GM10266 (cell line): ENCODE data around the gene ZNF385B.

Experiments used
- DNase-seq: peaks from one replicate; pipeline ENCODE4 v3.0.0; 2012; ENCODE audit errors: extremely low spot score
- TF ChIP-seq, protein P1 (sequence below): IDR thresholded peaks from 2 replicates; pipeline ENCODE4 v1.5.1; 2012; ENCODE audit warnings: mild to moderate bottlenecking, low read depth; ENCODE audit not compliant: control insufficient read depth, insufficient read depth; ENCODE audit errors: missing control alignments

Gene ZNF385B

GRCh38 chr2:179556425-179556824, 305.0 kb downstream of the ZNF385B start:
- TF ChIP-seq, protein P1, sequence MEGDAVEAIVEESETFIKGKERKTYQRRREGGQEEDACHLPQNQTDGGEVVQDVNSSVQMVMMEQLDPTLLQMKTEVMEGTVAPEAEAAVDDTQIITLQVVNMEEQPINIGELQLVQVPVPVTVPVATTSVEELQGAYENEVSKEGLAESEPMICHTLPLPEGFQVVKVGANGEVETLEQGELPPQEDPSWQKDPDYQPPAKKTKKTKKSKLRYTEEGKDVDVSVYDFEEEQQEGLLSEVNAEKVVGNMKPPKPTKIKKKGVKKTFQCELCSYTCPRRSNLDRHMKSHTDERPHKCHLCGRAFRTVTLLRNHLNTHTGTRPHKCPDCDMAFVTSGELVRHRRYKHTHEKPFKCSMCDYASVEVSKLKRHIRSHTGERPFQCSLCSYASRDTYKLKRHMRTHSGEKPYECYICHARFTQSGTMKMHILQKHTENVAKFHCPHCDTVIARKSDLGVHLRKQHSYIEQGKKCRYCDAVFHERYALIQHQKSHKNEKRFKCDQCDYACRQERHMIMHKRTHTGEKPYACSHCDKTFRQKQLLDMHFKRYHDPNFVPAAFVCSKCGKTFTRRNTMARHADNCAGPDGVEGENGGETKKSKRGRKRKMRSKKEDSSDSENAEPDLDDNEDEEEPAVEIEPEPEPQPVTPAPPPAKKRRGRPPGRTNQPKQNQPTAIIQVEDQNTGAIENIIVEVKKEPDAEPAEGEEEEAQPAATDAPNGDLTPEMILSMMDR = no peak
- no peak for DNase-seq

DNA sequence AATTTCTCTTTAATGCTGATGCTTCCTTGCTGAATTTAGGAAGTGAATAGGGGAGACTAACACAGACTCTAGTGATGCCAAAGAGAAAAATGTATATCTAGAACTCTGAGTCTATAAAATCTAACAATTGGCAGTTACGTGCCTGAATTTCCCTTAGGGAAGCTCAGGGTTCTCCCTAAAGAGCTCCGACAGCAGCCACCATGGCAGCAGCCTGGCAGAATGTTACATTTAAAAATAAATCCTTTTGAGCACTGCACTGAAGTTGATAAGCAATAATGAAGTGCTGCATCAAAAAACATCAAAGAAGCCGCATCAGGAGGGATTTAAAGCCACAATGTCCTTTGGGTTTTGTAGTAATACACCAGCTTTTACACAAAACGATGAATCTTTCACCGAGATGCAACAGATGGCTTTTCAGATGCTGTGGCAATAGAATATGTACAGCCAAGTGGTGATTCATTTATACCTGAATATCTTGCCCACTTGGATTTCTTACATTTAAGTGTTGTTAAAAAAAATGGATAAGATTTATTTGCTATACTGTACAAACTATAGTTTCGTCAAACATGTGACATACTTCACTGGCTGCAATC, 305.6 kb downstream of the ZNF385B start:
- TF ChIP-seq, protein P1 = no peak
- no peak for DNase-seq

DNA sequence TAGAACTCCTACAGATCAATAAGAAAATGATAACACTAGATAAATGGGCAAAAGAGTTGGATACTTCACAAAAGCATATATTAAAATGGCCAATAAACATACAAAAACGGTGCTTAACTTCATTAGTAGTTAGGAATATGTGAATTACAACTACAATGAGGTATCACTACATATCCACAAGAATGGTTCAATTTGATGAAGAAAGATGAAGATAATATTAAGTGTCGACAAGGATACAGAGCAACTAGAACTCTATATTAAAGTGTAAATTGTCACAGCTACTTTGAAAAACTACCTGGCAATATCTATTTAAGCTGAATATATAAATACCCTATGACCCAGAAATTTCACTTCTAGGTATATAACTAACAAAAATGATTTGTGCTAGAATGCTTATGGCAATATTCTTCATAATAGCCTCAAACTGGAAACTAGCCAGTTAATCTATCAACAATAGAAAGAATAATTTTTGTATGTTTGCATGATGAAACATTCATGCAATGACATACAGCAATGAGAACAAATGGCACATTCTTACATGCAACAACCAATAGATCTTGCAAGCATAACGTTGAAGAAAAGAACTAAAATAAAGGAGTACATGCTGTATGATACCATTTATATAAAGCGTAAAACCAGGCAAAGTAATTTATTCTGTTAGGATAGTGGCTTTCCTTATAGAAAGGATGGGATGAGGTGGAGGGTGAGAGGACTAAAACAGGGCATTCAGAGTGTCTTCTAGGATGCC, 306.6 kb downstream of the ZNF385B start:
- DNase-seq = no peak
- TF ChIP-seq, protein P1 = no peak

GRCh38 chr2:179553382-179553781, 308.0 kb downstream of the ZNF385B start:
- TF ChIP-seq, protein P1 = no peak
- DNase-seq = no peak

GRCh38 chr2:179551539-179552045, 309.8 kb downstream of the ZNF385B start:
- DNase-seq = no peak
- TF ChIP-seq, protein P1 = no peak

DNA sequence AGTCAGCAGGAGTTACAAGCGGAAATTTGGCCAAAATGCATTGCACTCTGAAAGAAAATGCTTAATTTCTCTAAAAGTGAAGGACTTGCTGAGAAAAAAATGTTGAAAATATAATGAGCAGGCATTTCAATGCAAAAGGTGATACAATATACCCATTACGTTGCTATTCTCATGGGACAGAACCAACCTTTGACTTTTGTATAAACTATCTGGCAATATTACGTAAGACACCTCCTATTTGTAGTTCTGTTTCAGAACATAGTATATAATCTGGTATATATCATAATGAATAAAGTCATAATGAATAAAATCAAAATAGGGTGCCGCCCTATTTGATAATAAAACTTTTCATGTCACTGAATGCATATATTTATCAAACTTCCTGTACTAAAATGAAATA, 310.6 kb downstream of the ZNF385B start:
- TF ChIP-seq, protein P1 = no peak
- DNase-seq = no peak

GRCh38 chr2:179550214-179550613, 311.2 kb downstream of the ZNF385B start:
- DNase-seq = no peak
- TF ChIP-seq, protein P1 = no peak
